ENCODE data around the gene CTSA.

The CTSA gene

DNA sequence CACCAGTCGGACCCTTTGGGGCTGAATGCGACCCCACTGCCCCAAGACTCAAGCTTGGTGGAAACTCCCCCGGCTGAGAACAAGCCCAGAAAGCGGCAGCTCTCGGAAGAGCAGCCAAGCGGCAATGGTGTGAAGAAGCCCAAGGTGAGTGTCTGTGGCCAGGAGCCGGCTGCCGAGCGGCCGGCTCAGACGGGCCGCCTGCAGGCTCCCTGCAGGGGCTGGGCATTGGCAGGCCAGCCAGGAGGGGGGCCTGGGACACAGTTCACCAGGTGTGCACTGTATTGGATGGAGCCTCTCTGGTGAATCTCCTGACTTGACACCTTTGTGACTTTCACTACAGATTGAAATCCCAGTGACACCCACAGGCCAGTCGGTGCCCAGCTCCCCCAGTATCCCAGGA is 49.3 kb downstream of the CTSA start:
- no peak for DNase-seq (ENCODE audit: low read depth)

DNA sequence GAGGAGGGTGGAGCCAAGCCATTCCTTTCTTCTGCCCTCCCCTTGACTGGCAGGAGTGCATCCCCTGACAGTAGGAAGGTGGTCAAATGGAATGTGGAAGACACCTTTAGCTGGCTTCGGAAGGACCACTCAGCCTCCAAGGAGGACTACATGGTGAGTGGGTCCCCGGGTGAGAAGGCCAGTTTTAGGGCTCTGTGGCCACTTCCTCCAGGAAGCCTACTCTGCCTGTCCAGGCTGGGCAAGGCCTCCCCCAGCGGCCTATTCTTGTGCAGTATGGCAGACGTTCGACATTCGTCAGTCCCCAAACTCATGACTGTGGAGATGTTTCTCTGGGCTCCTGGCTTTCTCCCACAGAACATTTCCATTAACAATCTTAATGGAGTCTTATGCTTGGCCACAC is 52.5 kb downstream of the CTSA start:
- no peak for DNase-seq (ENCODE audit: low read depth)

- DNase-seq (ENCODE audit: low read depth), result no peak
Measured at GRCh38 chr20:45944151-45944964, 53.2 kb downstream of the CTSA start.

DNA sequence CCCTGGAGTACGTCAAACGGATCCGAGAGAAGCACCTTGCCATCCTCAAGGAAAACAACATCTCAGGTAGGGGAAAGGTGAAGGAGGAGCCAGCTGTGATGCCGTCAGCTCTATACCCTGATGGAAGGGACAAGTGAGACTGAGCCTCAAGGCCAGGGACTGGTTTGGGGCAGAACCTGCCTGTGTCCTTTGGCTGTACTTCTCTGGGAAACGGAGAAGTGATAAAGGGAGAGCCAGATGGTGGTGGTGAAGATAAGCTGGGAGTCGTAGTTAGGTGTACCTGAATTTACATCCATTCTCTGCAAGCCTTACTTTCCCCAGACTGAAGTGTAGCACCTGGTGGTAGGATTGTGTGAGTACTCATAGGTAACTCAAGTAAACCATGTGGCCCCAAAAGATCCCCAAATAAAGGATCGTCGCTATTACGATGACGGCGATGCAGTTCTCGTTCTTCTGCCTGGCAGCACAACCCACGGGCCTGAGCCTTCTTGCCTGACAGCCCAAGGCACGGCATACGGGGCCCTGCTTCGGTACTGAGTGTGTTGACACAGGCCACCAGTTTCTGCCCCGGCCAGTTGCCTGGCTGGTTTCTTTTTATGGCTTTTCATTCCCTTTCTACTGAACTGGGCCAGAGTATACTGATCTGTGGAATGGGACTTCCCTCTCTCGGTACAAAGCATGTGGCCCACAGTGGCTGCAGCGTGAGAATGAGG is 54.0 kb downstream of the CTSA start:
- no peak for DNase-seq (ENCODE audit: low read depth)

- no peak for DNase-seq (ENCODE audit: low read depth)
Measured at GRCh38 chr20:45945678-45946148, 54.6 kb downstream of the CTSA start.

GRCh38 chr20:45946149-45946970 is 55.2 kb downstream of the CTSA start:
- peak; percentile 77 for DNase-seq (ENCODE audit: low read depth)

DNA sequence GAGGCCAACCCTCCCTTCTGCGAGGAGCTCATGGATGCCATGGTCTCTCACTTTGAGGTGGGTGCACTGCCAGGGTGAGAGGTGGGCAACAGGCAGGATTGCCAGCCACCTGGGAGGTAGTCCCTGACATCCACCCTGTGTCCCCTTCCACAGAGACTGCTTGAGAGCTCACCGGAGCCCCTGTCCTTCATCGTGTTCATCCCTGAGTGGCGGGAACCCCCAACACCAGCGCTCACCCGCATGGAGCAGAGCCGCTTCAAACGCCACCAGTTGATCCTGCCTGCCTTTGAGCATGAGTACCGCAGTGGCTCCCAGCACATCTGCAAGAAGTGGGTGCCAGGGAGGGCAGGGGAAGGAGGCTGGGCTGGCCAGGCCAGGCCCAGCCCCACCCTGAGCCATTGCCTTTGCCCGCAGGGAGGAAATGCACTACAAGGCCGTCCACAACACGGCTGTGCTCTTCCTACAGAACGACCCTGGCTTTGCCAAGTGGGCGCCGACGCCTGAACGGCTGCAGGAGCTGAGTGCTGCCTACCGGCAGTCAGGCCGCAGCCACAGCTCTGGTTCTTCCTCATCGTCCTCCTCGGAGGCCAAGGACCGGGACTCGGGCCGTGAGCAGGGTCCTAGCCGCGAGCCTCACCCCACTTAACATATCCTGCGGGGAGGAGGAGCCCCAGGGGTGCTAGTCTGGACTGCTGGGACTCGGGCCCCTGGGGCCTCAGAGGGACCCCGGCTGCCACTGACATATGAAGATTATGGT is 56.2 kb downstream of the CTSA start:
- no peak for DNase-seq (ENCODE audit: low read depth)

- DNase-seq (ENCODE audit: low read depth), result no peak
Measured at GRCh38 chr20:45948261-45948733, 57.2 kb downstream of the CTSA start.
